Left renal pelvis (tissue), 4 donors: ENCODE data around the gene SERP1. TPM values are rescaled to one million over a fixed set of nuclear protein-coding genes. Genes with fewer than 3 reads are reported as not detected.
A peak's percentile ranks its signal among the peaks of the same experiment; 100 is the strongest.
"Not testable (repeated sequence)": the region's sequence is repeated elsewhere in the genome, so short reads cannot be mapped to it uniquely, and the experiment has no call there.

Experiments used
- DNase-seq, 4 donors: peaks; one replicate each; pipeline ENCODE4 v3.0.0-alpha.2; 2013; ENCODE audit warnings: low read depth in 4 of 4, low spot score in 3 of 4
- polyA plus RNA-seq, 4 donors: library from polyadenylated mRNA; unstranded; fragments of 120-200 nt; gene quantifications; one replicate each; pipeline ENCODE4 v1.2.1, GENCODE V29; 2013; ENCODE audit not compliant: insufficient read length in 4 of 4

The SERP1 gene
- polyA plus RNA-seq, 4 donors = 111 to 138 (median 131) TPM

GRCh38 chr3:150540297-150540696, 6.0 kb downstream of the SERP1 start:
- no peak for DNase-seq

- no peak for DNase-seq
These were observed 7.7 kb downstream of the SERP1 start for GRCh38 chr3:150538324-150539208.

- DNase-seq = no peak
These were observed 11.1 kb downstream of the SERP1 start for GRCh38 chr3:150535204-150535603.

- DNase-seq = no peak
These were observed 14.5 kb downstream of the SERP1 start for GRCh38 chr3:150531775-150532174.

DNA sequence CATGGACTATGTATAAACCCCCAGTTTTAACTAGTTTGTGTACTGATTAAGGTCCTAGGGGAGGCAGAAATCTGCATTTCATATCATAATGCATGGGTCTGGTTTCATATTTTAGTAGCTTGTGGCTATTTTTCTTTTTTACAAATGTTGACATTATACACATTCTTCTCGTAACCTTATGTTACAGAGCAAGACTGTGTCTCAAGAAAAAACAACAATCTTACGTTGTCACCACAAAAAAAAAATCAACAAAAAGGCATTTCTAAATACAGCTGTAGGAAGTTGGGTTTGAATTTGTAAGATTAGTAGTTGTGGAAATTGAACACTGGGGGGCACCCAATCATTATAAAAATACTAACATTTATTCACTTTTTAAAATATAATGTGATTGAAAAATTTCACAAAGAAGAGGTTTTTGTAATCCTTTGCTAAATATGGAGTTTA, 17.9 kb downstream of the SERP1 start:
- DNase-seq = no peak

DNA sequence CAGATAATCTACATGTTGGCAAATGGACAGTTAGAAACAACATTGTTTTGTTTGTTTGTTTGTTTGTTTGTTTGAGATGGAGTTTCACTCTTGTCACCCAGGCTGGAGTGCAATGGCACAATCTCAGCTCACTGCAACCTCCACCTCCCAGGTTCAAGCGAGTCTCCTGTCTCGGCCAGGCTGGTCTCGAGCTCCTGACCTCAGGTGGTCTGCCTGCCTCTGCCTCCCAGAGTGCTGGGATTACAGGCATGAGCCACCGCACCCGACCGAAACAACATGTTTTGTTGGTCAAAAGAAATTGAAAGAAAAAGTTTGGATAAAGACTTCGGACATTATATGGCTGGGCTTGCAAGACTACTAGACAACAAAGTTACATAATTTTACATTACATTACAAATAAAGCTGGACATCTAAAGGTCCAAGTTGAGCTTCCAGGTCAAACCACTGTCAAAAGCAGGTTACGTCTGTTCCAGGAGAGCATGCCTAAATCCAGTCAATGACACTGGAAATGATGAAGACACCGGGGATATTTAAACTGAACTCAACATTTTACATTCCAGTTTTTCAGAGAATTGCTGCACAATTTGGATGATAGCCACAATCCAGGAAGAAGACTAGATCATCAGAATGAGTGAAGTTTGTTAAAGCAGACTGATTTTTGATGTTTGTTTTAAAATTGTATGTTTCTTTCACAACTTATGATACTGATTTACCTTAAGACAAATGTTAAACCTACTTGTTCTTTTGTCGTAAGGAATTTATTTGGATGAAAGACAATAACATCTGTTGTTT, 18.6 kb downstream of the SERP1 start:
- no peak for DNase-seq

GRCh38 chr3:150523538-150523937, 22.8 kb downstream of the SERP1 start:
- no peak for DNase-seq

DNA sequence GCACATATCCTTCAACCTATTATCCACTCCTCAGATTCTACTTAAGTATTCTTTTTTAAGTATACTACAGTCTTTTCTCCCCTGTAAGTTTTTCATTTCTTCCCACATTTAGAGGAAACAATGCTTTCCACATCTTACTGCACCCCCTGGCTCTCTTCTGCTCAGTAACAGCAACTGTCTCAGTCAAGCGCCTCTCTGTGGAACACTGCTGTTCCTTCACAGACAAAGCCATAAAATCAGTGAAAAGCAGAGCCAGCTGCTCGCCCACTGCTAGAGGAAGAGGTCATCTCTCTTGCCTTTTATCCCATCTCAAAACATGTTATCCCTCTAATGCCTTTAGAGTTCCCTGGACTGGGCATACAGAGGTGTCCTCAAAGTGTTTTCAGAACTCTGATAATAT, 24.8 kb downstream of the SERP1 start:
- DNase-seq = no peak

GRCh38 chr3:150520408-150520807, 25.9 kb downstream of the SERP1 start:
- DNase-seq = no peak

DNA sequence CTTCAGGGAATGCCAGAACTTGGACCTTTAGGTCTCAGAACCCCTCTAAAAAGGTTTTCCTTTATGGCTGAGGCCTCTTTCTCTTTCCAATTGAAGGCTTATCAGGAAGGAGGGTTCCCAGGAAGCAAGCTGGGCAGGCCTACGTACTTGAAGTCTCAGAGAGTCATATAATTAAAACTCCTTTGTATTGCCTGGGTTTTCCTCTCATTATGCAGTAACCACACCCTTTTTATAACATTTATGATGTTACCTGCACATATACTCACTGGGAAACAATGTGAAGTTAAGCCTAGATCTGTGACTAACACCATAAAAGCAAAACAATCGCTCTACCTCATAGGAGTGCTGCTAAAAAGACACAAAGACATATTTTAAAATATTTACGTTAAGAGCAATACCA, 27.3 kb downstream of the SERP1 start:
- DNase-seq = no peak

DNA sequence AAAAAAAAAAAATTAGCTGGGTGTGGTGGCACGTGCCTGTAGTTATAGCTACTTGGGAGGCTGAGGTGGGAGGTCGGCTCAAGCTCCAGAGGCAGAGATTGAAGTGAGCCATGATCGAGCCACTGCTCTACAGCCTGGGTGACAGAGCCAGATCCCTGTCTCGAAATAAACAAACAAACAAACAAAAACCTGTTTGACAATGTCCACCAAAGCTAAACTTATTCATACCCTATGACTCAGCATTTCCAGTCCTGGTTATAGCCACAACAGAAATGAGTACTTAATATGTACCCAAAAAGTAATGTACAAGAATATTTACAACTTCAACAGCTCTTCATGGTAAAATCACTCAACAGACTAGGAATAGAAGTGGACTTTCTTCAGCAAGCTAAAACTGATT, 31.1 kb downstream of the SERP1 start:
- DNase-seq = no peak

DNA sequence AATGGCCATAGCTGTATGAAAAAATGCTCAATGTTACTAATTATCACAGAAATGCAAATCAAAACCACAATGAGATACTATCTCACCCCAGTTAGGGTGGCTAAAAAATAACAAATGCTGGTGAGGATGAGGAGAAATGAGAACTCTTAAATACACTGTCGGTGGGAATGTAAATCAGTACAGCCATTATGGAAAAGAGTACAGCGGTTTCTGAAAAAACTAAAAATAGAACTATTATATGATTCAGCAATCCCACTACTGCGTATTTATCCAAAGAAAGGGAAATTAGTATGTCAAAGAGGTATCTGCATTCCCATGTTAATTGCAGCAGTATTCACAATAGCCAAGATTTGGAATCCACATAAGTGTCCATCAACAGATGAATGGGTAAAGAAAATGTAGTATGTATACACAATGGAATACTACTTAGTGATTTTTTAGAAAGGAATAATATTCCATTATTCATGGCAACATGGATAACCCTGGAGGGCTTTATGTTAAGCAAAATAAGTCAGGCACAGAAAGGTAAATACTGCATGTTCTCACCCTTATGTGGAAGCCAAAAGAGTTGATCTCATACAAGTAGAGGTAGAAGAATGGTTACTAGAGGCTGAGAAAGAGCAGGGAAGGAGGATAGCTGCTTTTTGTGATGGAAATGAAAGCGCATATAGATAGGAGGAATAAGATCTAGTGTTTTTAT, 35.0 kb downstream of the SERP1 start:
- DNase-seq = no peak

DNA sequence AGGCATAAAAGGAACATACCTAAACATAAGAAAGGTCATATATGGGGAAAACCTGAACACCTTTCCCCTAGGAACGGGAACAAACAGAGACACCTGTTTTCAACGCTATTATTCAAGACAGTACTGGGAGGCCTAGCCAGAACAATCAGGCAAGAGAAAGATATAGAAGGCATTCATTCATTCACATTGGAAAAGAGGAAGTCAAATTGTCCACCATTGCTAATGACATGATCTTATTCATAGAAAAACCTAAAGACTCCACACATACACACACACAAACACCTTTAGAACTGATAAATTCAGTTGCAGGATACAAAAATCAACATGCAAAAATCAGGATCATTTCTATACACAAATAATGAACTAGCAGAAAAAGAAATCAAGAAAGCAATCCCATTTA, 36.5 kb downstream of the SERP1 start:
- DNase-seq = no peak

GRCh38 chr3:150508401-150508800, 37.9 kb downstream of the SERP1 start:
- no peak for DNase-seq

GRCh38 chr3:150504483-150504882, 41.8 kb downstream of the SERP1 start:
- DNase-seq = no peak

DNA sequence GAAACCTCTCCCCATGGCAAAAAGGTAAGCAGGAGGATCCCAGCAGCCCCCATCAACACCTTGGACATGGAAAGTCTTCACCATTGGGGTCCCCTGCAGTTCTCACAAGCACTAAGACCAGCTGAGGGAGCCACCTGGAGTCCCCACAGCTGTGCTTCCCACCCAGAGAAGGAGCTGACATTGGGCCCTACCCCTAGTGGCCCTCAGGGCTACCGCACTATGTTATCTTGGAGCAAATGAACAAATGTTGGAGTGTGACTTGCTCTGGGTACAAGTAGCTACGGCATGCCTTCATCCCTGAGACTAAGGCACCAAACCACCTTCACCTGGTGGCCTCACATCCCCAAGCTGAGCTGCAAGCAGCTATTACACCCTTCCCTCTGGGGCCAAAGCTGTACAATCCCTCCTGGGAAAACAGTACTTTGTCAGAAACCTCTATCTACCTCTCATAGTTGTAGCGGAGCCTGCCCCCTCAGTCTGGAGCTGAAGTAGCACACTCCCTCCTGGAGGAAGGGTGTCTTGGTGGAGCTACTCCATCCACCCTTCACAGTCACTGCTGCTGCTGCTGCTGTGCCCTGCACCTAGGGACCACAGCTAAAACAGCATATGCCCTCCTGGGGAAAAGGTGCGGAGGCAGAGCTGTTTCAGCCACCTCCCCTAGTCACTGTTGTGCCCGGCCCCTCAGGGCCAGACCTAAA, 42.7 kb downstream of the SERP1 start:
- no peak for DNase-seq

GRCh38 chr3:150500960-150501359, 45.3 kb downstream of the SERP1 start:
- not testable (repeated sequence) for DNase-seq

DNA sequence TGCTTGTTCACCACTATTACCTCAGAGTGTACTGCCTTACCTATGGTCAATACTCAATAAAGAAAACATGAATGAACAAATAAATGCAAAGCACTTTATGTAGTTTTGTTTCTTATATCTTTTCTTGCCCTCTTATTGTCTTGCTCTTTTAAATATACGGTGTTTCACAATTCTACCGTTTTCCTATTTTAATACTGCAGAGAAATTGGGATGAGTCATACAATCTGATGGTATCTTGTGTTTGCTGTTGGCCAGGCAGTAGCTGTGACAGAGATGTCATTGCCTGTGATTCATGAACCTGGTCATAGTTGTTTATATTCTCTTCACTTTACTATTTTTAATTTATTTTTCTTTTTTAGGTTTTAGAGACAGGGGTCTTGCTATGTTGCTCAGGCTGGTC, 48.3 kb downstream of the SERP1 start:
- no peak for DNase-seq

GRCh38 chr3:150495563-150496168, 50.6 kb downstream of the SERP1 start:
- DNase-seq = peak in 2 of 4 donors; percentile 20 to 33

DNA sequence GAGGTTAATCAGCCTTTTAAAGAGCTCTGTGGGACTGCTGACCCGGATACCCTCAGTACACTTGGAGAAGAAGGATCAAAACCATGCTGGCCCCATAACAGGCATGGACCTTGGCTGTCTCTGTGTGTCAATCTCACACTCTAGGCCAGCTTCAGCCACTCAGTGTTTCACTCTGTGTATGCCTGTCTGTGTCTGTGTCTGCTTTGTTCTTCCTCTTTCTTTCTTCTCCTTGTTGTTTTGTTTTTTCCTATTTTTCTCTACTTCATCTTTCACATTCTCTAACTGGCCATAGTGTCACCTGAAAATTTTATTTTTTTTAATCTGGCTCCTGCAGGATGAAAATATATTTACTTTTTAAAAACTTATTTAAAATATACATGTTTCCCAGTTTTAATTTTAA, 51.1 kb downstream of the SERP1 start:
- no peak for DNase-seq
